HepG2 (cell line): ENCODE results near the gene THOP1. TPM values are rescaled to one million over a fixed set of nuclear protein-coding genes. Genes with fewer than 3 reads are reported as not detected.

Experiments
- ATAC-seq: fragments of 200-7000 bp; cut with Tn5 transposase; 3 replicates; pipeline ENCODE4 v1.9.1; 2020; ENCODE audit warnings: mild to moderate bottlenecking, moderate library complexity
- BruUV-seq: library from RNA; stranded (reverse); fragments of 400-500 nt; replicated peaks from 2 replicates; lab custom pipeline; 2021; lab: Mats Ljungman, UMichigan
- CTCF ChIA-PET: fragments of 300-600 bp; formaldehyde crosslinking; extraction: SDS; loops from one replicate; lab custom pipeline; 2021; ENCODE audit warnings: low total read pairs, inconsistent platforms, low intra/inter-chr PET ratio; lab: Yijun Ruan, JAX
- POLR2A ChIA-PET: fragments of 350-600 bp; sonication (Branson Sonifier 250); formaldehyde crosslinking; loops from one replicate; lab custom pipeline; 2020; ENCODE audit warnings: antibody characterized with exemption, inconsistent platforms; lab: Yijun Ruan, JAX
- DNase-seq: peaks from one replicate; pipeline ENCODE4 v3.0.0-alpha.2; 2015; ENCODE audit warnings: low spot score
- FAIRE-seq: peaks from 3 replicates; lab custom pipeline; 2011; peaks lifted over from hg19 to GRCh38; lab: Jason Lieb, UNC
- H2AFZ ChIP-seq: one replicate; pipeline ENCODE4 v1.6.1; 2011; ENCODE audit warnings: low read length, inconsistent platforms
- H3K27ac ChIP-seq: fragments of 300-600 bp; 3 replicates; pipeline ENCODE4 v1.8.0; 2011; ENCODE audit warnings: mixed run types, mild to moderate bottlenecking, mixed read lengths, low read length, inconsistent platforms; ENCODE audit not compliant: insufficient read depth; ENCODE audit errors: extremely low read length
- H3K27me3 ChIP-seq, 2 experiments: fragments of 200-600 bp in 1 of 2; 2 replicates in 1 of 2; 3 replicates in 1 of 2; pipeline versions ENCODE4 v1.6.0 to v1.8.0; 2011; ENCODE audit warnings: low read length in 2 of 2, mild to moderate bottlenecking in 2 of 2, moderate library complexity in 2 of 2, inconsistent platforms in 1 of 2; ENCODE audit not compliant: insufficient read depth in 2 of 2, control insufficient read depth in 1 of 2
- H3K36me3 ChIP-seq, 2 experiments: fragments of 200-600 bp in 1 of 2; replicated peaks in 1 of 2; 2 replicates in 1 of 2; 3 replicates in 1 of 2; pipeline versions ENCODE4 v1.5.1 to v1.8.0; 2011; ENCODE audit warnings: low read length in 2 of 2, inconsistent platforms in 1 of 2; ENCODE audit not compliant: insufficient read depth in 2 of 2, control insufficient read depth in 1 of 2
- H3K4me1 ChIP-seq: 2 replicates; pipeline ENCODE4 v1.5.1; 2012; ENCODE audit warnings: low read length, inconsistent platforms; ENCODE audit not compliant: insufficient read depth
- H3K4me2 ChIP-seq: 2 replicates; pipeline ENCODE4 v1.6.0; 2011; ENCODE audit warnings: low read depth, low read length, inconsistent platforms
- H3K4me3 ChIP-seq, 3 experiments: fragments of 200-600 bp in 1 of 3; sonication (generic), shearing (Covaris generic) in 1 of 3; replicated peaks in 1 of 3; 2 replicates each; pipeline ENCODE4 v1.5.1; 2011 to 2016; ENCODE audit warnings: low read length in 3 of 3, inconsistent platforms in 2 of 3, low read depth in 2 of 3, mild to moderate bottlenecking in 2 of 3, control low read depth in 1 of 3, mixed read lengths in 1 of 3; ENCODE audit not compliant: insufficient read depth in 1 of 3
- H3K79me2 ChIP-seq: one replicate; pipeline ENCODE4 v1.6.1; 2011; ENCODE audit warnings: low read length, inconsistent platforms; ENCODE audit not compliant: insufficient read depth
- H3K9ac ChIP-seq: 2 replicates; pipeline ENCODE4 v1.6.0; 2011; ENCODE audit warnings: mild to moderate bottlenecking, low read depth, low read length, inconsistent platforms; ENCODE audit not compliant: insufficient read depth
- H3K9me3 ChIP-seq: 2 replicates; pipeline ENCODE4 v1.5.1; 2012; ENCODE audit warnings: mild to moderate bottlenecking, low read length
- H4K20me1 ChIP-seq: 2 replicates; pipeline ENCODE4 v1.6.0; 2011; ENCODE audit warnings: inconsistent platforms, mild to moderate bottlenecking, low read length, moderate library complexity; ENCODE audit not compliant: insufficient read depth
- AKAP8 ChIP-seq: sonication (generic); formaldehyde crosslinking; IDR thresholded peaks from 2 replicates; pipeline ENCODE4 v1.5.1; 2020; ENCODE audit warnings: mild to moderate bottlenecking, missing genetic modification reagents
- CREB3 ChIP-seq: sonication (generic); formaldehyde crosslinking; IDR thresholded peaks from 2 replicates; pipeline ENCODE4 v1.5.0; 2020; ENCODE audit warnings: missing genetic modification reagents
- KAT7 ChIP-seq: IDR thresholded peaks from 2 replicates; pipeline ENCODE4 v1.6.1; 2018; ENCODE audit warnings: borderline replicate concordance, missing compliant biosample characterization
- MEF2D ChIP-seq: sonication (generic); formaldehyde crosslinking; IDR thresholded peaks from 2 replicates; pipeline ENCODE4 v1.5.1; 2020; ENCODE audit warnings: mild to moderate bottlenecking, missing genetic modification reagents
- NAIF1 ChIP-seq: sonication (generic); formaldehyde crosslinking; IDR thresholded peaks from 2 replicates; pipeline ENCODE4 v1.5.0; 2020; ENCODE audit warnings: mild to moderate bottlenecking, missing genetic modification reagents, borderline replicate concordance
- REST ChIP-seq, 2 experiments: IDR thresholded peaks; 2 replicates each; pipeline ENCODE4 v1.6.1; 2011 to 2012; ENCODE audit warnings: low read length in 2 of 2, borderline replicate concordance in 1 of 2, low read depth in 1 of 2, mild to moderate bottlenecking in 1 of 2, moderate library complexity in 1 of 2
- RFX3 ChIP-seq: IDR thresholded peaks from 2 replicates; pipeline ENCODE4 v1.6.1; 2016; ENCODE audit warnings: missing biosample characterization, missing genetic modification reagents
- ZBTB38 ChIP-seq: sonication (generic); formaldehyde crosslinking; IDR thresholded peaks from 2 replicates; pipeline ENCODE4 v1.5.1; 2020; ENCODE audit warnings: mild to moderate bottlenecking, missing genetic modification reagents
- ZBTB7A ChIP-seq: sonication (generic); formaldehyde crosslinking; IDR thresholded peaks from 2 replicates; pipeline ENCODE4 v1.8.0; 2022; ENCODE audit warnings: mild to moderate bottlenecking, missing genetic modification reagents
- ZFP1 ChIP-seq: IDR thresholded peaks from 2 replicates; pipeline ENCODE4 v1.6.1; 2016
- ZNF451 ChIP-seq: sonication (generic); formaldehyde crosslinking; IDR thresholded peaks from 2 replicates; pipeline ENCODE4 v1.5.0; 2020; ENCODE audit warnings: mild to moderate bottlenecking, missing genetic modification reagents
- ZNF501 ChIP-seq: sonication (generic); formaldehyde crosslinking; IDR thresholded peaks from 2 replicates; pipeline ENCODE4 v1.5.1; 2020; ENCODE audit warnings: mild to moderate bottlenecking, moderate library complexity, missing genetic modification reagents
- ZNF83 ChIP-seq: sonication (generic); formaldehyde crosslinking; IDR thresholded peaks from 2 replicates; pipeline ENCODE4 v1.4.0; 2020; ENCODE audit warnings: missing genetic modification reagents, mild to moderate bottlenecking, borderline replicate concordance
- ZSCAN22 ChIP-seq: sonication (generic); formaldehyde crosslinking; IDR thresholded peaks from 2 replicates; pipeline ENCODE4 v1.4.0; 2020; ENCODE audit warnings: mild to moderate bottlenecking, missing genetic modification reagents
- WGBS: methylation state at CpG from one replicate; pipeline ENCODE4 v1.1.6; 2017; ENCODE audit warnings: low lambda C conversion rate; 5-methylcytosine and 5-hydroxymethylcytosine counted together
- in situ Hi-C: cut with HindIII; loops from 2 replicates; pipeline ENCODE4 v1.10.0; 2017; ENCODE audit warnings: low pct_unique_long_range_greater_than_20kb; ENCODE audit not compliant: extremely low pct_ligation_motif_present
- intact Hi-C: fragments of 100-400 bp; cut with micrococcal nuclease; formaldehyde crosslinking; loops from one replicate; pipeline ENCODE4 v1.10.0; 2022; ENCODE audit not compliant: unreplicated experiment
- polyA plus RNA-seq, 8 experiments: library from polyadenylated mRNA; depleted of rRNA in 3 of 8; stranded (reverse) in 7 of 8; unstranded in 1 of 8; fragments of >200 nt; fragmentation: Illumina TruSeq in 4 of 8; extraction: Trizol in 4 of 8; gene quantifications; 2 replicates each; pipeline versions ENCODE4 v1.2.1 to v1.2.3, GENCODE V29; 2011 to 2016; ENCODE audit warnings: low read depth in 4 of 8, missing spikeins in 1 of 8, mixed read lengths in 1 of 8; ENCODE audit not compliant: insufficient read depth in 1 of 8
- total RNA-seq, 5 experiments: library from RNA; depleted of rRNA; stranded (reverse); fragments of >200 nt; fragmentation: Illumina TruSeq; extraction: Trizol; gene quantifications; 2 replicates each; pipeline ENCODE4 v1.2.3, GENCODE V29; 2016; ENCODE audit warnings: low read depth in 1 of 5

The THOP1 gene
- total and polyA plus RNA-seq, 2 of the 13 experiments (the other 11 are each of a cell fraction or from before 2014, with no cell fraction given), result 74.4 to 116 TPM

GRCh38 chr19:2802826-2803225 is 17.5 kb downstream of the THOP1 start:
- WGBS, result 95% methylated on average over 16 of the region's 17 CpGs
- Histone ChIP-seq H3K27ac (no peak overlapping the region), H3K36me3 (peaks cover 25 to 70% of the 10 kb centered on the region in 2 experiments; a peak in 3 of 5 replicates), H3K79me2 (no peaks in the 10 kb centered on the region), H2AFZ (no peak overlapping the region), H3K4me1 (no peaks in the 10 kb centered on the region), H4K20me1 (no peaks in the 10 kb centered on the region), H3K4me3 (no peak overlapping the region), H3K9me3 (no peaks in the 10 kb centered on the region), H3K9ac (no peak overlapping the region), H3K27me3 (no peaks in the 10 kb centered on the region), H3K4me2 (no peak overlapping the region)
- in situ Hi-C loops, result no loop called here
- no TSS peak for BruUV-seq
- POLR2A ChIA-PET, result no interaction called here
- CTCF ChIA-PET, result no interaction called here
- no peak for ATAC-seq
- intact Hi-C loops, result no loop called here
- DNase-seq, result no peak
- no peak for FAIRE-seq
- no peak for TF ChIP-seq AKAP8
- no peak for TF ChIP-seq ZNF501
- no peak for TF ChIP-seq CREB3 (CRISPR knock-in tag)
- no peak for TF ChIP-seq REST (IDR thresholded peaks at IDR 0.05; ENCODE audit: borderline replicate concordance in 1 of 2, low read depth in 1 of 2, low read length in 2 of 2)
- TF ChIP-seq ZSCAN22 (CRISPR knock-in tag), result no peak
- no peak for TF ChIP-seq ZBTB38
- no peak for TF ChIP-seq ZNF451 (CRISPR knock-in tag)
- no peak for TF ChIP-seq ZNF83
- no peak for TF ChIP-seq MEF2D (CRISPR knock-in tag)
- no peak for TF ChIP-seq RFX3
- no peak for TF ChIP-seq NAIF1
- TF ChIP-seq ZBTB7A, result no peak
- no peak for TF ChIP-seq ZFP1
- no peak for TF ChIP-seq KAT7 (CRISPR knock-in tag)
